Measurements from ENCODE around the gene RPLP1. TPM values are rescaled to one million over a fixed set of nuclear protein-coding genes. Genes with fewer than 3 reads are reported as not detected.

Gene RPLP1
- total and polyA plus RNA-seq, 2 of the 8 experiments (the other 6 are each of a cell fraction or from before 2014, with no cell fraction given): 2,089 to 4,387 TPM

DNA sequence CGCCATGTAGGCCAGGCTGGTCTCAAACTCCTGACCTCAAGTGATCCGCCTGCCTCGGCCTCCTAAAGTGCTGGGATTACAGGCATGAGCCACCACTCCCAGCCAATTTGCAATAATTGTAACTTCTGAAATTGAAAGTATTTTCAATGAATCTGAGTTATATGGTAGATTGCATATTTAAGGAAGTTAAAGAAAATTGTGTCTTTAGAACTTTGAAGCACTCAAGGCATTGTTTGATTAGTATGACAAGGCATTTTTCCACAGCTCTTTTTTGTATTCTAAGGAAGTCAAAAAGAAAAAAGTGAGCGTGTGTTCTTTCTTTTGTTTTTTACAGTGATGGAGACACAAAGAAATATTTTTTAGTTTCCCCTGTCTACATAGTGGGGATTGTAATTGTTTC, 15.7 kb upstream of the RPLP1 start:
- CTCF ChIA-PET (ENCODE audit: partially characterized antibody): interaction anchor here (0.7 kb wide), 2 partner anchors 22 to 543 kb away, joined by 3 read pairs; no protein-coding TSS in a partner anchor
- no peak overlapping the region for H3K23ac ChIP-seq (ENCODE audit: insufficient read length)
- peaks cover 3% of the 10 kb centered on the region; the same call in 1 of the 2 replicates for H3K79me1 ChIP-seq (ENCODE audit: low read depth, low read length)
- H4K20me1 ChIP-seq (replicated peaks in 1 of 2; ENCODE audit: control insufficient read depth in 1 of 2, insufficient read depth in 2 of 2, low read length in 2 of 2): peaks cover 0 to 3% of the 10 kb centered on the region in 2 experiments
- no peak overlapping the region for H3K4me2 ChIP-seq (ENCODE audit: insufficient read depth in 1 of 2, low read depth in 2 of 2, low read length in 2 of 2)
- H4K91ac ChIP-seq (replicated peaks; ENCODE audit: insufficient read length, low read length): no peak overlapping the region
- no peaks in the 10 kb centered on the region; a peak in 1 of 7 replicates for H3K4me1 ChIP-seq (replicated peaks in 1 of 4; ENCODE audit: control insufficient read depth in 3 of 4, insufficient read depth in 4 of 4, low read length in 3 of 4)
- H3K9me3 ChIP-seq (ENCODE audit: insufficient read depth in 2 of 2, low read depth in 1 of 2, low read length in 1 of 2): no peaks in the 10 kb centered on the region
- H2AFZ ChIP-seq (ENCODE audit: low read length): no peak overlapping the region
- H2BK12ac ChIP-seq (ENCODE audit: low read depth, low read length): no peak overlapping the region
- no peak overlapping the region for H4K5ac ChIP-seq (ENCODE audit: insufficient read length, low read depth, low read length)
- H3K4me3 ChIP-seq (ENCODE audit: extremely low read depth in 1 of 4, insufficient read depth in 2 of 4, low read depth in 3 of 4, low read length in 4 of 4): no peak overlapping the region
- H2BK20ac ChIP-seq (ENCODE audit: low read length): no peak overlapping the region
- peaks cover 14 to 83% (median 67%) of the 10 kb centered on the region in 4 experiments for H3K36me3 ChIP-seq (ENCODE audit: control insufficient read depth in 2 of 4, insufficient read depth in 4 of 4, low read length in 3 of 4)
- no peak for TF ChIP-seq KDM1A (IDR thresholded peaks at IDR 0.05; ENCODE audit: borderline replicate concordance, low read length)
- TF ChIP-seq SIX5 (IDR thresholded peaks at IDR 0.05; ENCODE audit: low read depth, low read length): no peak
- no peak for TF ChIP-seq SP4 (IDR thresholded peaks at IDR 0.05; ENCODE audit: low read length)
- TF ChIP-seq HDAC2 (IDR thresholded peaks at IDR 0.05; ENCODE audit: borderline replicate concordance in 1 of 2, low read depth in 2 of 2, low read length in 2 of 2): no peak
- no peak for TF ChIP-seq CEBPB (IDR thresholded peaks at IDR 0.05; ENCODE audit: low read depth, low read length)
- no peak for TF ChIP-seq SUZ12 (IDR thresholded peaks at IDR 0.05; ENCODE audit: low read length)
- TF ChIP-seq POLR2A (IDR thresholded peaks at IDR 0.05; ENCODE audit: control extremely low read depth in 1 of 2, low read depth in 2 of 2, low read length in 2 of 2): no peak
- TF ChIP-seq CTBP2 (IDR thresholded peaks at IDR 0.05; ENCODE audit: borderline replicate concordance, insufficient read depth, insufficient read length, low read length): no peak
- no peak overlapping the region for H3K27ac ChIP-seq (ENCODE audit: low read depth, low read length)
- H3K9ac ChIP-seq (replicated peaks in 1 of 4; ENCODE audit: extremely low read depth in 1 of 4, low read depth in 3 of 4, low read length in 3 of 4): no peak overlapping the region
- H3K79me2 ChIP-seq (ENCODE audit: control insufficient read depth in 1 of 2, insufficient read depth in 2 of 2, low read length in 2 of 2): no peaks in the 10 kb centered on the region
- no peak for DNase-seq (ENCODE audit: low read depth in 1 of 2, low spot score in 2 of 2)
- no peak overlapping the region for H3K14ac ChIP-seq (ENCODE audit: insufficient read length)
- H3K23me2 ChIP-seq (ENCODE audit: low read depth, low read length): no peaks in the 10 kb centered on the region
- H2AK5ac ChIP-seq (ENCODE audit: low read depth, low read length): no peak overlapping the region
- no peak overlapping the region for H2BK15ac ChIP-seq (ENCODE audit: low read length)
- H4K8ac ChIP-seq (ENCODE audit: extremely low read depth, insufficient read depth, low read length): no peak overlapping the region
- no peak for FAIRE-seq
- H3K56ac ChIP-seq (replicated peaks; ENCODE audit: insufficient read length, low read depth, low read length): no peak overlapping the region
- no peak overlapping the region for H2BK120ac ChIP-seq (replicated peaks; ENCODE audit: low read depth, low read length)
- POLR2A ChIA-PET (ENCODE audit: partially characterized antibody): interaction anchor here (1.3 to 3.0 kb wide), 2 partner anchors 11 to 12 kb away, joined by 4 to 15 read pairs; no protein-coding TSS in a partner anchor
- H2BK5ac ChIP-seq (ENCODE audit: low read depth, low read length): no peak overlapping the region
- H3K27me3 ChIP-seq (replicated peaks in 1 of 4; ENCODE audit: control insufficient read depth in 3 of 4, extremely low read depth in 1 of 4, insufficient read depth in 3 of 4, low read length in 3 of 4): no peaks in the 10 kb centered on the region
- H3K18ac ChIP-seq (ENCODE audit: extremely low read depth, low read length): no peak overlapping the region
- 96% methylated on average over 4 of the region's 4 CpGs; no CpG with 5 or more reads in 1 of the 2 experiments for WGBS, 2 experiments (ENCODE audit: extremely low coverage in 1 of 2, insufficient coverage in 1 of 2, insufficient read length in 1 of 2, insufficient replicate concordance in 2 of 2, low coverage in 1 of 2, low lambda C conversion rate in 2 of 2, missing lambda C conversion rate in 1 of 2)
- H3K4ac ChIP-seq (replicated peaks; ENCODE audit: insufficient read length, low read depth, low read length): no peak overlapping the region

Measured in H1 (cell line).